ENCODE data around the gene LDAH. TPM values are rescaled to one million over a fixed set of nuclear protein-coding genes. Genes with fewer than 3 reads are reported as not detected.

Gene LDAH
- total and polyA plus RNA-seq, 2 experiments from 2014 or later: 13.2 to 27.6 TPM

DNA sequence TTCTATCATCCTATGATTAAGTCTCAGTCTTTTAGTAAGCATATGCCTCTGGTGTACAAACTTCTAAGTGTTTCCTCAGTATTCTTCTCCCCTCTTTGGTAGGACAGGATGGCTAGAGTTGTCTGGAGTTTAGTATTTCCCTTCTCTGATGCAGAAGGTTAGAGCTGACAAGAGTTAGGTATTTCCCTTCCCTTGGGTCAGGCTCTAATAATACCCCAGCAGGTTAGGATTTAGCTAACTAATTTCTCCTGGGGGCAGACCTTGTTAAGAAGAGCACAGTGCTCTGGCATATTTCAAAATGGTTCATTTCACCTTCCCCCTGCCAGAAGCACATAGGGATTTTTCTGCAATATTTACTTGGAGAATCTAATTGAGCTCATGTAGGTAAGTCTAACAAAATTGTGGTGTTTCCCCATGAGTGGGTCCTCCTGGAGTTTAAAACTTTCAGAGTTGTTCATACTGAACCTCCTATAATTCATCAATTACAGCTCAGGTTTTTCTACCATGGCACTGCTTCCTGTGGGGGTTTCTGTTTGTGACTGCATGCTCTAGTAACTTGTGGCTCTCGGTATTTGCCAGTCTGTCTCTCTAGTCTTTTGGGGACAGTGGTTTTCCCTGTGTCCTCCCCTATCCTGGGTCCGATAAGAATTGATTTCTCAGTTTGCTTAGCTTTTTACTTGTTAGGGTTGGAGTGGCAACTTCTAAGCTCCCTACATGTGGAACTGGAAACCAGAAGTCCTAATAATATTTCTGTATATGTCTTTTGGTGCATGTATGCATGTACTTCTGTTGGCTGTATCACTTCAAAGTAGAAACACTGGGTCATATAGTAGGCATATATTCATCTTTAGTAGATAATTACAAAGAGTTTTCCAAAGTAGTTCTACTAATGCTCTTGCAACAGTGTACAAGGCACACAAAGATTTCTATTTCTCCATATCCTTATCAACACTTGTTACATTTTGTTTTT lies 78.2 kb downstream of the LDAH start:
- Histone ChIP-seq H3F3A (ENCODE audit: insufficient read depth) (no peaks in the 10 kb centered on the region), H3K4me3 (no peak overlapping the region), H3K9me2 (ENCODE audit: insufficient read depth) (no peaks in the 10 kb centered on the region), H3K36me3 (ENCODE audit: low read depth) (no peaks in the 10 kb centered on the region; the same call in 1 of the 2 replicates), H2AFZ (no peak overlapping the region), H4K20me1 (ENCODE audit: insufficient read depth) (no peaks in the 10 kb centered on the region), H3K27ac (no peak overlapping the region), H3K4me1 (ENCODE audit: insufficient read depth) (no peaks in the 10 kb centered on the region), H3K27me3 (replicated peaks; ENCODE audit: insufficient read depth) (no peaks in the 10 kb centered on the region), H3K9me3 (ENCODE audit: low read depth) (no peaks in the 10 kb centered on the region), H3K4me2 (ENCODE audit: unreplicated experiment) (no peak overlapping the region), H3K79me2 (ENCODE audit: insufficient read depth) (no peaks in the 10 kb centered on the region), H3K9ac (no peak overlapping the region)
- TF ChIP-seq EZH2 (IDR thresholded peaks at IDR 0.05; ENCODE audit: insufficient read depth, poor library complexity, severe bottlenecking) (no peak), EZH2phosphoT487 (IDR thresholded peaks at IDR 0.05; ENCODE audit: insufficient read depth, low read depth) (no peak)
- whole genome bisulfite sequencing, 2 experiments (ENCODE audit: low coverage in 1 of 2, low lambda C conversion rate in 2 of 2, missing lambda C conversion rate in 2 of 2): 95 to 96% methylated on average over 2 of the region's 2 CpGs
- in situ Hi-C loops (cut with MboI): no loop called here
- DNase-seq: no peak

DNA sequence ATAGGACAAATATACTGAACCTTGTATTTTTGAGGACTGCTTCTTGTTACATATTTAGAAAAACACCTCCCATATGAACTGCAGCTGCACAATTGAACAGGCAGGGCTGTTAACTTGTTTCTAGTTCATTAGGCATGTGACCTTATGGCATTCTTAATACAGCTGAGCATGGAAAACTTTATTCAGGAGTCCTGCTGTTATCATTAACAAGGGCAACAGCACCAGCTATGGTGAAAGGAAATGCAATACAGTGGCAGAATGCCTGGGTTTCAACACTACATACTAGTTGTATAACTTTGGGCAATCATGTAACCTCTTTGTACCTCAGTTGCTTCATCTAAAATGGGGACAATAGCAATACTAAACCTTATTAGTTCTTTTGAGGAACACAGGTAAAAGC lies 84.1 kb downstream of the LDAH start:
- in situ Hi-C loops (cut with MboI): no loop called here

DNA sequence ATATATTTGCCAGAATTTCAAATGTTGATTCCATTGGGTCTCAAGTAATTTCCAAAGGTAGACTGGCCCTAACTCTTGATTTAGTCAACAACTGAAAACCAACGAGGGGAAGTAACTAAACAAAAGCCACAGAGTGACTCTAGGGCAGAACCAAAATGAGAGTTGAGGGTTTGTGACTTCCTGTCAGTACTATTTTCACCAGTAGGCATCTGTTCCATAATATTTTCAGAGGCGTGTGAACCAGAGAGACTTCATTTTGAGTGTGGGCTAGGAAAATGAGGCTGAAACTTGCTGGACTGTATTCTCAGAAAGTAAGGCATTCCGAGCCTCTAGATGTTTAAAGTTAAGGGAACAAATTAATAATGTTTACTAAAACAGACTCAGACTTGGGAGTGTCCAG lies 85.4 kb downstream of the LDAH start:
- Histone ChIP-seq H3K4me3 (no peak overlapping the region), H3K9ac (no peak overlapping the region), H4K20me1 (ENCODE audit: insufficient read depth) (no peaks in the 10 kb centered on the region), H3K27me3 (replicated peaks; ENCODE audit: insufficient read depth) (no peaks in the 10 kb centered on the region), H3K36me3 (ENCODE audit: low read depth) (no peaks in the 10 kb centered on the region), H2AFZ (no peak overlapping the region), H3K9me2 (ENCODE audit: insufficient read depth) (no peaks in the 10 kb centered on the region), H3F3A (ENCODE audit: insufficient read depth) (no peaks in the 10 kb centered on the region), H3K4me2 (ENCODE audit: unreplicated experiment) (no peak overlapping the region), H3K4me1 (ENCODE audit: insufficient read depth) (no peaks in the 10 kb centered on the region), H3K79me2 (ENCODE audit: insufficient read depth) (no peaks in the 10 kb centered on the region), H3K27ac (no peak overlapping the region), H3K9me3 (ENCODE audit: low read depth) (no peaks in the 10 kb centered on the region)
- DNase-seq: no peak
- in situ Hi-C loops (cut with MboI): no loop called here
- TF ChIP-seq EZH2 (IDR thresholded peaks at IDR 0.05; ENCODE audit: insufficient read depth, poor library complexity, severe bottlenecking): no peak
- TF ChIP-seq EZH2phosphoT487 (IDR thresholded peaks at IDR 0.05; ENCODE audit: insufficient read depth, low read depth): no peak
- WGBS, 2 experiments (ENCODE audit: low coverage in 1 of 2, low lambda C conversion rate in 2 of 2, missing lambda C conversion rate in 2 of 2): 97 to 98% methylated on average over 3 of the region's 3 CpGs

More for the DNA sequence above, 84.1 kb downstream of the LDAH start:
- Histone ChIP-seq H3K4me2 (ENCODE audit: unreplicated experiment) (no peak overlapping the region), H2AFZ (no peak overlapping the region), H3K36me3 (ENCODE audit: low read depth) (no peaks in the 10 kb centered on the region; the same call in 1 of the 2 replicates), H3K4me3 (no peak overlapping the region), H3K9me3 (ENCODE audit: low read depth) (no peaks in the 10 kb centered on the region), H3K9ac (no peak overlapping the region), H3K4me1 (ENCODE audit: insufficient read depth) (no peaks in the 10 kb centered on the region), H4K20me1 (ENCODE audit: insufficient read depth) (no peaks in the 10 kb centered on the region), H3K9me2 (ENCODE audit: insufficient read depth) (no peaks in the 10 kb centered on the region), H3K27me3 (replicated peaks; ENCODE audit: insufficient read depth) (no peaks in the 10 kb centered on the region), H3K79me2 (ENCODE audit: insufficient read depth) (no peaks in the 10 kb centered on the region), H3F3A (ENCODE audit: insufficient read depth) (no peaks in the 10 kb centered on the region), H3K27ac (no peak overlapping the region)
- no peak for TF ChIP-seq EZH2phosphoT487 (IDR thresholded peaks at IDR 0.05; ENCODE audit: insufficient read depth, low read depth)
- no peak for TF ChIP-seq EZH2 (IDR thresholded peaks at IDR 0.05; ENCODE audit: insufficient read depth, poor library complexity, severe bottlenecking)
- DNase-seq: no peak

DNA sequence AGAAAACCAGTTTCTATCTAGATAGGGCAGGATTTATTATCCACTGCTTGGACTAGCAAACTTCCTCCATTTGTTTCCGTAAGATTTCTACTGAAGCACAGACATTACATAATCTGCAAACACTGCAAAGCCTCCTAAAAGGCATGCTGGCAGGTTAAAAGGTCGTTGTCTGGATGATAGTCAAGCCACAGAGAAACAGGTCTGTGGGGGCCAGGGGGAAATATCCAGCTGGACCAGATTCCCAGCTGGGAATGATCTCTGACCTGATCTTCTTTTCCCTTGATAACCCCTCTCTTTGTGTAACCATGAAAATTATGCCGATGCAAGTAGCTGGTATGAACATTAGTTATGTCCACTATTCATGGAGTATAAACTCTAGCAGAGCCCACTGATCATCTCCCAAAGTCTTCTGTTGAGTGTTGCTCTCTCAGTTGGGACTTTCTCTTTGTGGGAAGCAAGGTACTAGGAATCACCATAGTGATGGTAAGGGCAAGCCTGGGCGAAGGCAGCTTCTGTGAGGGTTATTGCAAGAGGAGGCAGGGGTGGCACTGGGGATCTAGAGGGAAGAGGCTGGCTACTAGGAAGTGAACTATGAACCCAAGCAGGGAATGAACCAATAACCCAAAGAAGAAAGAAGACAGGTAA lies 94.7 kb downstream of the LDAH start:
- TF ChIP-seq EZH2phosphoT487 (IDR thresholded peaks at IDR 0.05; ENCODE audit: insufficient read depth, low read depth) (no peak), EZH2 (IDR thresholded peaks at IDR 0.05; ENCODE audit: insufficient read depth, poor library complexity, severe bottlenecking) (no peak)
- Histone ChIP-seq H3K4me1 (ENCODE audit: insufficient read depth) (peaks cover 5% of the 10 kb centered on the region; the same call in 1 of the 2 replicates), H2AFZ (no peak overlapping the region), H3K9ac (no peak overlapping the region), H3K4me2 (ENCODE audit: unreplicated experiment) (no peak overlapping the region), H3K4me3 (no peak overlapping the region), H3K27ac (no peak overlapping the region), H4K20me1 (ENCODE audit: insufficient read depth) (no peaks in the 10 kb centered on the region), H3K27me3 (replicated peaks; ENCODE audit: insufficient read depth) (no peaks in the 10 kb centered on the region), H3K9me2 (ENCODE audit: insufficient read depth) (no peaks in the 10 kb centered on the region), H3K79me2 (ENCODE audit: insufficient read depth) (no peaks in the 10 kb centered on the region), H3F3A (ENCODE audit: insufficient read depth) (no peaks in the 10 kb centered on the region), H3K36me3 (ENCODE audit: low read depth) (no peaks in the 10 kb centered on the region), H3K9me3 (ENCODE audit: low read depth) (no peaks in the 10 kb centered on the region)
- DNase-seq: no peak
- in situ Hi-C loops (cut with MboI): no loop called here
- WGBS, 2 experiments (ENCODE audit: low coverage in 1 of 2, low lambda C conversion rate in 2 of 2, missing lambda C conversion rate in 2 of 2): 71 to 75% methylated on average over 4 of the region's 4 CpGs

Data from GM23248 (cell line).